SJSA1 (cell line): ENCODE results near the gene NOTO. TPM values are rescaled to one million over a fixed set of nuclear protein-coding genes. Genes with fewer than 3 reads are reported as not detected.

ENCODE experiments used
- DNase-seq, 2 experiments: peaks; one replicate each; pipeline ENCODE4 v3.0.0-alpha.2; 2015 to 2020; ENCODE audit warnings: low spot score in 2 of 2, low read depth in 1 of 2
- H3K27ac ChIP-seq: fragments of 250-450 bp; sonication (Bioruptor Pico); 2 replicates; pipeline ENCODE4 v1.5.1; 2020; ENCODE audit warnings: mild to moderate bottlenecking, moderate library complexity
- H3K27me3 ChIP-seq: fragments of 250-450 bp; sonication (Bioruptor Pico); replicated peaks from 2 replicates; pipeline ENCODE4 v1.5.1; 2020; ENCODE audit warnings: mild to moderate bottlenecking, moderate library complexity
- H3K36me3 ChIP-seq: fragments of 250-450 bp; sonication (Bioruptor Pico); 2 replicates; pipeline ENCODE4 v1.5.1; 2020; ENCODE audit warnings: mild to moderate bottlenecking
- H3K4me1 ChIP-seq: fragments of 250-450 bp; sonication (Bioruptor Pico); replicated peaks from 2 replicates; pipeline ENCODE4 v1.6.1; 2021; ENCODE audit warnings: mild to moderate bottlenecking
- H3K4me3 ChIP-seq: fragments of 250-450 bp; sonication (Bioruptor Pico); 2 replicates; pipeline ENCODE4 v1.5.1; 2020; ENCODE audit warnings: mild to moderate bottlenecking
- H3K9me3 ChIP-seq: fragments of 250-450 bp; sonication (Bioruptor Pico); replicated peaks from 2 replicates; pipeline ENCODE4 v1.5.1; 2020; ENCODE audit warnings: mild to moderate bottlenecking
- total RNA-seq: library from RNA; depleted of rRNA; stranded (reverse); fragments of >200 nt; shearing (Covaris generic); gene quantifications from 2 replicates; pipeline ENCODE4 v1.2.3, GENCODE V29; 2014

The NOTO gene
- total RNA-seq, 1 experiment from 2014 or later: not detected

DNA sequence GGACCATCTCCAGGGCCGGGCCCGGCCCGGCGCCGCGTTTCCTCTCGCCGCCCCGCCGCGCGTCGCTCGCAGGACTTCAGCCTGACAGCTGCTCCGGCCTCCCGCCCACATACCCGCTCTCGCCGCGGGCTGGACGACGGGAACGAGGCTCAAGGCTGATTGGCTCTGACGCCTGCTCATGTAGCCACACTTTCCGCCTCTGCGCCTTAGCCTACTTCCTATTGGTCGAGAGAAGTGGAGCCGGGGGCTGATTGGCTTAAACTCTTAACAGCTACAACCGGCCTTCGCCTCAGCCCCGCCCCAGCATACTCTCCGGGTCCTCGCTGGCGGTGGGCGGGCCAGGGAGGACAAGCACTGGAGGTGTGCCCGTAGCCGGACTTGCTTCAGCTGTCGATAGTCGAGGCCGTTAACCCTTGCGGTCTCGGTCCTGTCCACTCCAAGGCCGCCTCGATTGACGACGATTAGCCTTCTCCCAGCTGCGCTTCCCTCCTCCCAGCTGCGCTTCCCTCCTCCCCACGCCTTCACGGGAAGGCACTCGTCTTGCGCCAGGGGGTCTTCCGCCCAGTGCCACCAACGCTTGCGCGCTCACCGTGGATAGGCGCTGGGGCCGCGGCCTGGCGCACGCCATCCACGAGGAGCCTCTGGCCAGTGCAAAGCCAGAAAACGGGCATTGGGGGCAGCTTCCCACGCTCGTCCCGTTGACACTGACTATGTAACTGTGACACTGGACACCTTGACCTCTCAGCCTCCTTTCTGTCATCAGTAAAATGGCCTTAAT is 31.0 kb downstream of the NOTO start, which contains the start of gene PRADC1:
Gene PRADC1 (minus strand): TSS at position 86 of the 778 bp plus-strand sequence. CDS start 79 bp downstream, at position 7.
- H3K9me3 ChIP-seq: no peaks in the 10 kb centered on the region
- H3K4me3 ChIP-seq: peak within 1 kb of the TSS; percentile 78
- peak within 1 kb of the TSS; percentile 78 for H3K27ac ChIP-seq
- H3K27me3 ChIP-seq: no peaks in the 10 kb centered on the region
- DNase-seq: peak; percentile 95 to 99
- peaks cover 41% of the 10 kb centered on the region for H3K36me3 ChIP-seq
- H3K4me1 ChIP-seq: peaks cover 18% of the 10 kb centered on the region

DNA sequence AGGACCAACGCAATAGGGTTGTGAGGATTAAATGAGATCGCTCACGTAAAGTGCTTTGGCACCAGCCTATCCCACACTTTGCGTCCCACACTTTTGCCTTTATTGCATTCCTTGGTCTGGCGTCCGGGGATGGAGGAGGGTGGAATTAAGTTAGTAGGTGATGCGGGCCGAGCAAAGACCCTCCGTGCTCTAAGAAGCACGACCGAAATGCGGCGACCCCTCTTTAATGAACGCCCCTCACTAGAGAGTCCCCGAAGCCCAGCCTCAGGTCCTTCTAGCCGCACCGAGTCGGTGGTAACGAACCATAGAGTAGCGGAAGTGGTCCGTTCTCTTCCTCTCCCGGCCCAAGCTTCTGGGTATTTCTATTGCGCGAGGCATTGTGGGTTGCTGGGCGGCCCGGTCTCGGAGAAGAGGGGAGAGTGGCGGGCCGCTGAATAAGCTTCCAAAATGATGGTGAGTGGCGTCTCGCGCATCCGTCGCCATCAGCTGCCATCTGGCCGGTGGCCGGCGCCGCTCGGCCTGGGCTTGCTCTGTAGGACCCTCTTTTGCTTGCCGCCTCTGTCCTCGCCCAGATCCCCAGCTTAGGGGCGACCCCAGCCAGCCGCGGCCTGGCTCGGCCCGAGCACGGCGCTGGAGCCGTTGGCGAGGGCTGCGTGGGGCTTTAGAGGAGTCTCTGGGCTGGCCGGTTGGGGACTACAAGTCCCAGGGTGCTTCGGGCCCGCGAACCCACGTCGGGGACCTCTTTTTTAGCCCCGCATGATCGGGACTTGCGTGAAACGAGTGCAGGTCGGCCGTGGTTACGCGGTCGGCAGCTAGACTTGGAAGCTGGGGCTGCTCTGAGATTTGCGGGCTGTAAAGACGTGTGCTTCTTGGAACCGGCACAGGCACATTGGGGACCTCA is 31.8 kb downstream of the NOTO start, which contains the start of gene CCT7:
Gene CCT7 (plus strand): TSS at position 377 of the 901 bp plus-strand sequence. CDS start 71 bp downstream, at position 448.
- peaks cover 18% of the 10 kb centered on the region for H3K4me1 ChIP-seq
- no peaks in the 10 kb centered on the region for H3K9me3 ChIP-seq
- peak within 1 kb of the TSS; percentile 78 for H3K27ac ChIP-seq
- peaks cover 49% of the 10 kb centered on the region for H3K36me3 ChIP-seq
- peak; percentile 88 to 90 for DNase-seq
- no peaks in the 10 kb centered on the region for H3K27me3 ChIP-seq
- peak within 1 kb of the TSS; percentile 78 for H3K4me3 ChIP-seq

DNA sequence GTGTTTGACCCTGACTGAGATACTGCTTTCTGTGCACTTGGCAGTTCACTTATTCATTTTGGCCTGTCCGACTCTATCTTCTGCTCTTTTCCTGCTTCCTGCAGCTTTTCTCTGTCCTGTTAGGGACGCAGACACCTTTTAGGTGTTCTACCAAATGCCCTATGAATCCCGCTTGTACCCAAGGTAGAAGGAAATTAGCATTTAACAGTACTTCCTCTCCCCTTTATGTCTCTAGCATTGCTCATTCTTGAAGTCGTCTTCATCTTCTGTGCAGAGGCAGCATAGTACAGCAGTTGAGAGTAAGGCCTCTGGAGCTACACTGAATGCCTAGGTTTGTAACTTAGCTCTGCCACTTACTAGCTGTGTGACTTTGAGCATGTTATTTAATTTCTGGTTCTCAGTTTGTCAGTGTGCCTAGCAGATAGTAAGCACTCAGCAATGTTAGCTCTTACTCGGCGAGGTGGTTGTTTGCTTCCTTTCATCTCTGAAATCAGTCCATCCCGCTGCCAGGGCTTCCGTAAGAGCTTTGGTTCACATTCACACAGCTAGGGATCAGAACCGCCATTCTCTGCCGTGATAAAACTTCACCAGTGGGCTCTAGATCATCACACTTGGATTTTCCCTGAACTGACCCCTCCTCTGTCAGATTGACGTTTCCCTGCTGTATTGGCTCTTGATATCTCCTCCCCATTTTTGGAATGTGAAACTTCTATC is 33.1 kb downstream of the NOTO start:
- no peak for DNase-seq
- no peaks in the 10 kb centered on the region for H3K9me3 ChIP-seq
- H3K27ac ChIP-seq: no peak overlapping the region

DNA sequence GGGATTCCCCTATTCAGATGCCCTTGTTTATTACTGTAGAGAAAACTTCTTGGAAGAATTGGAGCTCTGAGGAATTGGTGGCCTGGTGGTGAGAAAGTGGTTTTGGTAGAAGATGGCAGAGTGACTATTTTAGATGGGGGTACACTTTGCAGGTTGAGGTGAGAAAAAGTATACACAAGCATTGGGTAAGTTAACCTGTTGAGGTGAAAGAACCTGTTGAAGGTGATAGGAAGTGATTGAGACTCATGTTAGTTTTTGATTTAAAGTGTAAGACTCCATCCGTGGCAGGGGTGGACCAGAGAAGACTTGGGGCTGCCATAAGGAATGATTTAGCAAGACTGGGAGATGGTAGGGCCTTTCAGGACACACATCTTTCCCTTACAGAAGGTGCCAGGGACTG is 34.8 kb downstream of the NOTO start:
- DNase-seq: no peak
- Histone ChIP-seq H3K9me3 (no peaks in the 10 kb centered on the region), H3K27me3 (no peaks in the 10 kb centered on the region), H3K27ac (no peak overlapping the region), H3K4me3 (no peak overlapping the region), H3K36me3 (peaks cover 71% of the 10 kb centered on the region), H3K4me1 (peaks cover 18% of the 10 kb centered on the region)

More for the DNA sequence above, 33.1 kb downstream of the NOTO start:
- Histone ChIP-seq H3K4me3 (peak overlapping the region; percentile 78), H3K4me1 (peaks cover 18% of the 10 kb centered on the region), H3K36me3 (peaks cover 54% of the 10 kb centered on the region), H3K27me3 (no peaks in the 10 kb centered on the region)

DNA sequence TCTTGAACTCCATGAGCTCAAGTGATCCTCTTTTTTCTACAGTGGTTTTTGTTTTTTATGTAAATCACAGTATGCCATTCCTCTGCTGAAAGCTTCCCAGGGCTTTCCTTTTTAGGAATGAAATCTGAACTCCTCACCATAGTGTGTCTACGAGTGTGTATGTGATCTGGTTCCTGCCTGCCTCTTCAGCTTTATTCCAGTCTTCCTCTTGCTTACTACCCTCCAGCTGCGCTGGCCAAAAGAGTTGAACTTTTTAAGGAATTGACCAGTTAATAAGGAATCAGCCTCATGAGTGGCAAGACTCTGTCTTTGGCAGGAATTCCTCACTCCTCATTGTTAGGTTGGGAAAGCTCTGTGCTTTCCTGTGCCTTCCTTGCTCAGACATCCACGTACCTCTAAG is 35.8 kb downstream of the NOTO start:
- H3K4me3 ChIP-seq: no peak overlapping the region
- H3K9me3 ChIP-seq: no peaks in the 10 kb centered on the region
- peaks cover 14% of the 10 kb centered on the region for H3K4me1 ChIP-seq
- H3K27ac ChIP-seq: no peak overlapping the region
- H3K27me3 ChIP-seq: no peaks in the 10 kb centered on the region
- H3K36me3 ChIP-seq: peaks cover 81% of the 10 kb centered on the region
- no peak for DNase-seq

DNA sequence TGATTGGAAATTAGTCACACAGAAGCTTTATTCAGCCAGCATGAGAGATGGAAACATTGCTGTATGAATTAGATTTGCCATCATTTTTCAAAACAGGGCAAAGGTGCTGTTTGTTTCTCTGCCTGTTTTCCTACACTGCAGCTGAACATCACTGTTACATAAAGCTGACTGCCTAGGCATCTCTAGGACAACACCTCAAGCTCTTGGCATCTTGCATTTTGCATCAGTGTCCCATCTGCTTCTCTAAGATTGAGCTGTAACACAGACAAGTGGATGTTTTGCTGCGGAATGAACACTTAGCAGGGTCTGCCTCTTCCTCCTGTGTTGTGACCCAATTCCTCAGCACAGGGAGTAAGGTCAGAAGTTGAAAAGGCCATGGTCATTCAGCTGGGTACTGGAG is 36.6 kb downstream of the NOTO start:
- Histone ChIP-seq H3K36me3 (peaks cover 89% of the 10 kb centered on the region), H3K4me1 (peaks cover 10% of the 10 kb centered on the region), H3K4me3 (no peak overlapping the region), H3K27ac (no peak overlapping the region), H3K27me3 (no peaks in the 10 kb centered on the region), H3K9me3 (no peaks in the 10 kb centered on the region)
- DNase-seq: no peak

DNA sequence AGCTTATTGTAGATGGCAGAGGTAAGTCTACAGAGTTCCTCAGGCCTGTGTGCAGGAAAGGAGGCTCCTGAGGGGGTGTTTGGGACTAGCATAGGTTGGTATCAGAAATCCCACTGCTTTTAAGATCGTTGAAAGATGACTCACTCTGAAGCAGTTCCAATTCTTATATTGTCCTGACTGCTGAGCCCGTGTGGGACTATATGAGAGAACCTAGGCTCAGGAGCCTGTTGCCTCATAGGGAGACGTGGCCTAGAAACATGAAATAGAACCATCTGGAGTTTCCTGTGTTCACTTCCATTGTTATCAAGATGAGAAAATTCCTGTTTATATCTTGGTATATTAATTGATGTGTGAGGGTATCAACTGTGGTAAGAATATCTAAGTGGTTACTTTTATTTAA is 37.4 kb downstream of the NOTO start:
- DNase-seq: no peak
- Histone ChIP-seq H3K4me1 (peaks cover 10% of the 10 kb centered on the region), H3K27me3 (no peaks in the 10 kb centered on the region), H3K9me3 (no peaks in the 10 kb centered on the region), H3K27ac (no peak overlapping the region), H3K36me3 (peaks cover 92% of the 10 kb centered on the region), H3K4me3 (no peak overlapping the region)

DNA sequence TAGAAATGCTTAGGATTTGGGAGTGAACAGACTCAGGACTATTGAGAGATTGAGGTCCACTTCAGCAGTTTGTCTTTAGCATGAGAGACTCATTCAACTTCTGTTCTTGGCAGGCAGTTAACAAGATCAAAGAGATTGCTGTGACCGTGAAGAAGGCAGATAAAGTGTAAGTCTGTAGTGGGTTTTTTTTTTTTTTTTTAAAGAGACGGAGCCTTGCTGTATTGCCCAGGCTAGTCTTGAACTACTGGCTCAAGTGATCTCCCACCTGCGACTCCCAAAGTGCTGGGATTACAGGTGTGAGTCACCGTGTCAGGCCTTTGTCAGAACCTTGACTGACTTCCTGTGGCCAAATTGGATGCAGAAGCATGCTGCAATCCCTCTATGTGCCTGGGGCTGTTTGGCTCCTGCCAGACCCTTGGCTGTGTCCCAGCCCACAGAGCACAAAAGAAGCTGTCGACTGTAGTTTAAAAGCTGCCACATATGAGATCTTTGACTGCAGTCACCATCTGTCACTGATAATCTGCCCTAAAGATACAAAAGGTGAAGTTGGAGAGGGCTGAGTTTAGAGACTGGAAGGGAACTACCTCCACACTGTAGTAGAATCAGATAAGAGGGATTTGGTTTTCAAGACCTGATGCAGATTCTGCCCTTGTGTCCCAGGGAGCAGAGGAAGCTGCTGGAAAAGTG is 41.7 kb downstream of the NOTO start:
- DNase-seq: no peak
- Histone ChIP-seq H3K36me3 (peaks cover 100% of the 10 kb centered on the region), H3K27me3 (no peaks in the 10 kb centered on the region), H3K4me1 (no peaks in the 10 kb centered on the region), H3K9me3 (no peaks in the 10 kb centered on the region), H3K4me3 (no peak overlapping the region), H3K27ac (no peak overlapping the region)

DNA sequence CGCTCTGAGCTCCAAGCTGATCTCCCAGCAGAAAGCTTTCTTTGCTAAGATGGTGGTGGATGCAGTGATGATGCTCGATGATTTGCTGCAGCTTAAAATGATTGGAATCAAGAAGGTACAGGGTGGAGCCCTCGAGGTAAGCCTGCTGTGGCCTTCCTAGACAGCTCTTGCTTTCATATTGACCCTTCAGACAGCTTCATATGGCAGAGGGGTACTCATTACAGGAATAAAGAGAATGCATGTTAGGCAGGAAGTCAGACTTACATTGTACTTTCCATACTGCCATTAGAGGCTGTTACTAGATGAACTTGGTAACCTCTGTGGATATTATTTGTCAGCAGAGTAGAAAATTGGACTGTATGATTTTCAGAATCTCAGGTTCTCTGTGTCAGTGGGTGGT is 42.2 kb downstream of the NOTO start:
- H3K4me3 ChIP-seq: no peak overlapping the region
- H3K27me3 ChIP-seq: no peaks in the 10 kb centered on the region
- H3K27ac ChIP-seq: no peak overlapping the region
- DNase-seq: no peak
- H3K9me3 ChIP-seq: no peaks in the 10 kb centered on the region
- H3K4me1 ChIP-seq: no peaks in the 10 kb centered on the region
- H3K36me3 ChIP-seq: peaks cover 100% of the 10 kb centered on the region

DNA sequence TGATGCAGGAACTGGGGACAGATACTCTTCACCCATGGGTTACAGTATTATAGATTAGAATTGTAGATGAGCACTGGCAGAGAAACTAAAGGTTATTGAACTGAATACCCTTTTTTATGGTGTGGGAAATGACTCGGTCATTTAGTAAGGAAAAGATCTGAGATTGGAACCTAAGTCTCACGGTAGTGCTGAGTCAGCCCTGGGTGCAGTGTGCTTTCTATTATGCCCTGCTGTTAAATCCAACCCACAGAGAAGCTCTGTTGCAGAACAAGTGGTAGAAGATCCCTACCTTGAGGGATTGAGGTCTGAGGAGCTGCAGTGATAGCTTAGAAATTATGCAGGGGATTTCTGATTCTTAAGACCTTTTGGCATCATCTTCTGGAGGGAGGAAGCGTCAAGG is 44.5 kb downstream of the NOTO start:
- Histone ChIP-seq H3K9me3 (no peaks in the 10 kb centered on the region), H3K4me3 (no peak overlapping the region), H3K36me3 (peaks cover 100% of the 10 kb centered on the region), H3K4me1 (no peaks in the 10 kb centered on the region), H3K27me3 (no peaks in the 10 kb centered on the region), H3K27ac (no peak overlapping the region)
- DNase-seq: no peak

DNA sequence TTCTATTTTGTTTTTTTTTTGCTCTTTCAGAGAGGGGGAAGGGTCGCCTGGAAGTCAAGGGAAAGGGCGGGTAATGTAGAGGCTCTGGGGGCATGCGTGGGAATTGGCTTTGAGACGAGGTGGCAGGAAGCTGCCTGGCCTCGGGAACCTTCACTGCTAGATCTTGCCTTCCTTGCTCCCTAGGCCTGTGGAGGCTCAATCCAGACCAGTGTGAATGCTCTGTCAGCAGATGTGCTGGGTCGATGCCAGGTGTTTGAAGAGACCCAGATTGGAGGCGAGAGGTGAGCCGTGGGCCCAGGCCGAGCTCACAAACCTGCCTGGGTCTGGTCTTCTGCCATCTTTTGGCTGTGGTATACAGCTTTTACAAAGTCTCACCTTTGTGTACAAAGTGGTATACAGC is 47.3 kb downstream of the NOTO start:
- Histone ChIP-seq H3K4me1 (no peaks in the 10 kb centered on the region), H3K4me3 (no peak overlapping the region), H3K27me3 (no peaks in the 10 kb centered on the region), H3K9me3 (no peaks in the 10 kb centered on the region), H3K36me3 (peaks cover 98% of the 10 kb centered on the region), H3K27ac (no peak overlapping the region)
- DNase-seq: no peak

DNA sequence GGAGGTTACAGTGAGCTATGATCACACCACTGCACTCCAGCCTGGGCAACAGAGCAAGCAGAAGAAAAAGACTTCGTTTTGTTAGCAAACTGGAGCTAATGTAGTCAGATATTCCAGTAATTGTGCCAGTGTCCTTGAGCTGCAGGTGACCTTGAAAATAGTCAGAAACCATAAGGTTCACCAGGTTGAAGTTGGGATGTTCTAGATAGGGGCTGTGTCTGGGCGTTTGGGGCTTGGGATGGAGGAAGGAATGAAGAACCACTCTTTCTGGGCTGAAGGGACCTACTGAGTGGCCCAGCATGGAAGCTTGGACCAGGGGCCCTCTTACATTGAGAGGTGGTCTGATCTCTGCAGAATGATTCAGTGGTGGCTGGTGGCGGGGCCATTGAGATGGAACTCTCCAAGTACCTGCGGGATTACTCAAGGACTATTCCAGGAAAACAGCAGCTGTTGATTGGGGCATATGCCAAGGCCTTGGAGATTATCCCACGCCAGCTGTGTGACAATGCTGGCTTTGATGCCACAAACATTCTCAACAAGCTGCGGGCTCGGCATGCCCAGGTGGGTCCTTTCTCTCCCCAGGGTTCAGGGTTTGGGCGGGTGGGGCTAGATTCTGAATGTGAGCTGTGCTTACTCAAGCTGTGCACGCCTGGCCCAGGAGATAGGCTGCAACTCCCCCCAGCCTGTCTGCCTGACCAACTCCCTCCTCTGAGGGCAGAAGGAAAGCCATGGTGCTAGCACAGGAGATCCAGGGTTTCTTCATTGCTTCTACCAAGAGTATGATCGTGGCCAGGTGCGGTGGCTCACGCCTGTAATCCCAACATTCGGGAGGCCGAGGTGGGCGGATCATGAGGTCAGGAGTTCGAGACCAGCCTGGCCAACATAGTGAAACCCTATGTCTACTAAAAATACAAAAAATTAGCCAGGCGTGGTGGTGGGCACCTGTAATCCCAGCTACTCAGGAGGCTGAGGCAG is 48.8 kb downstream of the NOTO start:
- DNase-seq: no peak
- H3K4me1 ChIP-seq: no peaks in the 10 kb centered on the region
- no peaks in the 10 kb centered on the region for H3K27me3 ChIP-seq
- H3K36me3 ChIP-seq: peaks cover 92% of the 10 kb centered on the region
- H3K9me3 ChIP-seq: no peaks in the 10 kb centered on the region
- H3K4me3 ChIP-seq: no peak overlapping the region
- no peak overlapping the region for H3K27ac ChIP-seq
